GM20000 (cell line): ENCODE data around the gene LHFPL3.

Experiments used
- DNase-seq: peaks from one replicate; pipeline ENCODE4 v3.0.0; 2012; ENCODE audit warnings: low spot score
- CTCF ChIP-seq: IDR thresholded peaks from 2 replicates; pipeline ENCODE4 v1.5.1; 2012; ENCODE audit warnings: mild to moderate bottlenecking, control low read depth; ENCODE audit errors: extremely low read depth, missing control alignments

Gene LHFPL3

GRCh38 chr7:104657134-104657533, 328.7 kb downstream of the LHFPL3 start:
- no peak for DNase-seq
- TF ChIP-seq CTCF: no peak

- no peak for TF ChIP-seq CTCF
Observed at GRCh38 chr7:104661575-104661974, 333.2 kb downstream of the LHFPL3 start.

GRCh38 chr7:104664648-104665047, 336.2 kb downstream of the LHFPL3 start:
- no peak for TF ChIP-seq CTCF
- no peak for DNase-seq

More at GRCh38 chr7:104661575-104661974, 333.2 kb downstream of the LHFPL3 start:
- DNase-seq: no peak

GRCh38 chr7:104677587-104677986, 349.2 kb downstream of the LHFPL3 start:
- no peak for DNase-seq
- TF ChIP-seq CTCF: no peak

GRCh38 chr7:104679085-104679484, 350.7 kb downstream of the LHFPL3 start:
- DNase-seq: no peak

GRCh38 chr7:104686286-104686685, 357.9 kb downstream of the LHFPL3 start:
- no peak for DNase-seq
- TF ChIP-seq CTCF: no peak

More at GRCh38 chr7:104679085-104679484, 350.7 kb downstream of the LHFPL3 start:
- TF ChIP-seq CTCF: no peak

GRCh38 chr7:104694710-104695109, 366.3 kb downstream of the LHFPL3 start:
- no peak for DNase-seq
- no peak for TF ChIP-seq CTCF

GRCh38 chr7:104695563-104695962, 367.2 kb downstream of the LHFPL3 start:
- TF ChIP-seq CTCF: no peak
- DNase-seq: no peak
